Ascending aorta (tissue), 2 donors: ENCODE measurements around the gene PID1. TPM values are rescaled to one million over a fixed set of nuclear protein-coding genes. Genes with fewer than 3 reads are reported as not detected.

Experiments used
- DNase-seq, 2 donors: peaks; one replicate each; pipeline ENCODE4 v3.0.0-alpha.2; 2019; ENCODE audit warnings: low spot score in 2 of 2
- H3K27ac ChIP-seq, 2 donors: fragments of 200-600 bp; sonication (generic); one replicate each; pipeline ENCODE4 v1.5.1; 2016 to 2017; ENCODE audit warnings: mild to moderate bottlenecking in 1 of 2
- H3K27me3 ChIP-seq: fragments of 200-600 bp; sonication (generic); one replicate; pipeline ENCODE4 v1.5.1; 2017
- H3K36me3 ChIP-seq, 2 donors: fragments of 200-600 bp; sonication (generic); one replicate each; pipeline ENCODE4 v1.5.1; 2016
- H3K4me1 ChIP-seq, 2 donors: fragments of 200-600 bp; sonication (generic); one replicate each; pipeline ENCODE4 v1.5.1; 2016 to 2017; ENCODE audit warnings: mild to moderate bottlenecking in 1 of 2
- H3K4me3 ChIP-seq, 2 donors: fragments of 200-600 bp; sonication (generic); one replicate each; pipeline ENCODE4 v1.5.1; 2016 to 2017; ENCODE audit warnings: mild to moderate bottlenecking in 1 of 2
- H3K9me3 ChIP-seq, 2 donors: fragments of 200-600 bp; sonication (generic); one replicate each; pipeline ENCODE4 v1.5.1; 2016
- intact Hi-C: fragments of 100-400 bp; cut with DNase I; formaldehyde crosslinking; loops from one replicate; pipeline ENCODE4 v1.15.1; 2023
- total RNA-seq: library from RNA; depleted of rRNA; stranded (reverse); fragments of >200 nt; gene quantifications from one replicate; pipeline ENCODE4 v1.1.0, GENCODE V29; 2016
- TF ChIP-seq, protein P1 (sequence below), 3 experiments: fragments of 200-600 bp in 2 of 3; fragments of 450-650 bp in 1 of 3; sonication (generic) in 2 of 3; IDR thresholded peaks; one replicate each; pipeline ENCODE4 v1.5.1; 2016 to 2019; ENCODE audit warnings: antibody characterized with exemption in 3 of 3, mild to moderate bottlenecking in 1 of 3, moderate library complexity in 1 of 3

The PID1 gene
- total RNA-seq, 1 donor from 2014 or later, result 38.4 TPM

DNA sequence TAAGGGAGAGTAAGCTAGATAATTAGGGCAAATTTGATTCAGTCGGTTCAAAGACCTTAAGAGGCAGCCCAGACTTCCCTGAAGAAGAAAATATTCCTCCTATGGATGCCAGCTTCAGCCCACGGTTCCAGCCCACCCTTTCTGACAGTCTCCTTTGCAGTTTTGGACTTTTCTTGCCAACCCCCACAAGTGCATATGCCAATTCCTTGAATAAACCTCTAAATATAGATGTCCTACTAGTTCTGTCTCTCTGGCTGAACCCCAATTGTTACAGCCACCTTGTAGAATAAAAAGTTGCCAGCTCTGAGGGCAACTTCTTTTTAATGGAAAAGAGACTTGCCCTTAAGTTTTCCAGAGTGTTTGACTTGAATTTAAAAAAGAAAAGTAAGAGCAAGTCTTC is 111.7 kb downstream of the PID1 start:
- H3K4me1 ChIP-seq, result peaks cover 13 to 41% of the 10 kb centered on the region in 2 donors
- H3K27me3 ChIP-seq, result no peaks in the 10 kb centered on the region
- H3K36me3 ChIP-seq, result peaks cover 0 to 3% of the 10 kb centered on the region in 2 donors
- DNase-seq, result no peak
- peak overlapping the region; percentile 75 to 91 for H3K27ac ChIP-seq
- H3K9me3 ChIP-seq, result no peaks in the 10 kb centered on the region
- TF ChIP-seq, protein P1, sequence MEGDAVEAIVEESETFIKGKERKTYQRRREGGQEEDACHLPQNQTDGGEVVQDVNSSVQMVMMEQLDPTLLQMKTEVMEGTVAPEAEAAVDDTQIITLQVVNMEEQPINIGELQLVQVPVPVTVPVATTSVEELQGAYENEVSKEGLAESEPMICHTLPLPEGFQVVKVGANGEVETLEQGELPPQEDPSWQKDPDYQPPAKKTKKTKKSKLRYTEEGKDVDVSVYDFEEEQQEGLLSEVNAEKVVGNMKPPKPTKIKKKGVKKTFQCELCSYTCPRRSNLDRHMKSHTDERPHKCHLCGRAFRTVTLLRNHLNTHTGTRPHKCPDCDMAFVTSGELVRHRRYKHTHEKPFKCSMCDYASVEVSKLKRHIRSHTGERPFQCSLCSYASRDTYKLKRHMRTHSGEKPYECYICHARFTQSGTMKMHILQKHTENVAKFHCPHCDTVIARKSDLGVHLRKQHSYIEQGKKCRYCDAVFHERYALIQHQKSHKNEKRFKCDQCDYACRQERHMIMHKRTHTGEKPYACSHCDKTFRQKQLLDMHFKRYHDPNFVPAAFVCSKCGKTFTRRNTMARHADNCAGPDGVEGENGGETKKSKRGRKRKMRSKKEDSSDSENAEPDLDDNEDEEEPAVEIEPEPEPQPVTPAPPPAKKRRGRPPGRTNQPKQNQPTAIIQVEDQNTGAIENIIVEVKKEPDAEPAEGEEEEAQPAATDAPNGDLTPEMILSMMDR (IDR thresholded peaks at IDR 0.05), result no peak
- intact Hi-C loops, result loop anchor here (1.0 kb wide), 1 partner anchor 20 kb away; no protein-coding TSS in a partner anchor
- H3K4me3 ChIP-seq, result peak overlapping the region in 1 of 2 donors; percentile 47

- TF ChIP-seq, protein P1 (IDR thresholded peaks at IDR 0.05), result no peak
- Histone ChIP-seq H3K27ac (peak overlapping the region in 1 of 2 donors; percentile 4), H3K4me3 (no peak overlapping the region), H3K27me3 (no peaks in the 10 kb centered on the region), H3K4me1 (peaks cover 0 to 10% of the 10 kb centered on the region in 2 donors), H3K36me3 (peaks cover 0 to 8% of the 10 kb centered on the region in 2 donors), H3K9me3 (no peaks in the 10 kb centered on the region)
- intact Hi-C loops, result no loop called here
- DNase-seq, result no peak
Observed at GRCh38 chr2:229154381-229154780, 116.7 kb downstream of the PID1 start.

DNA sequence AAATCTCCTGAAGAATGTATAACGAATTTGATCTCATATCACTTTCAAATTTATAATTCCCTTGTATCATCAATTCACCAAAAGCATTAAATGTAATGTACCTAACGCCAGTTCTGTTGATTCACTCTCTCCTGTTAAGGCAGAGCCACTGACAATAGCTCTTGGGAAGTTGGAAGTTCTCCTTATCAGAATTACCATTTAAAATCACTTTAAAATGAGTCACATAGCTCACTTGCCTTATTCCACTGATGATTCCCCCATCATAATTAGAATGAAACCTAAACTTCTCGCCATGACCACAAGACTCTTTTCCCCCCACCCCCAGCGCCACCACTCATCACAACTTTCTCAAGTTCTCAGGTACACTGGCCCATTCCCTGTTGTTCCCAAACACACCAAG is 117.1 kb downstream of the PID1 start:
- Histone ChIP-seq H3K4me1 (peaks cover 0 to 10% of the 10 kb centered on the region in 2 donors), H3K36me3 (peaks cover 0 to 8% of the 10 kb centered on the region in 2 donors), H3K27ac (peak overlapping the region in 1 of 2 donors; percentile 4), H3K27me3 (no peaks in the 10 kb centered on the region), H3K4me3 (no peak overlapping the region), H3K9me3 (no peaks in the 10 kb centered on the region)
- no peak for DNase-seq
- TF ChIP-seq, protein P1 (IDR thresholded peaks at IDR 0.05), result no peak
- intact Hi-C loops, result no loop called here

- TF ChIP-seq, protein P1 (IDR thresholded peaks at IDR 0.05), result no peak
- peaks cover 0 to 9% of the 10 kb centered on the region in 2 donors for H3K4me1 ChIP-seq
- H3K27ac ChIP-seq, result peak overlapping the region in 1 of 2 donors; percentile 6
- no peak for DNase-seq
- peaks cover 2 to 11% of the 10 kb centered on the region in 2 donors for H3K36me3 ChIP-seq
- no peaks in the 10 kb centered on the region for H3K27me3 ChIP-seq
- H3K9me3 ChIP-seq, result no peaks in the 10 kb centered on the region
- no peak overlapping the region for H3K4me3 ChIP-seq
- intact Hi-C loops, result no loop called here
Observed at GRCh38 chr2:229153267-229153666, 117.8 kb downstream of the PID1 start.

GRCh38 chr2:229152674-229153073 is 118.4 kb downstream of the PID1 start:
- intact Hi-C loops, result no loop called here
- Histone ChIP-seq H3K4me1 (peaks cover 0 to 7% of the 10 kb centered on the region in 2 donors), H3K4me3 (no peak overlapping the region), H3K27ac (no peak overlapping the region), H3K9me3 (no peaks in the 10 kb centered on the region), H3K27me3 (no peaks in the 10 kb centered on the region), H3K36me3 (peaks cover 5 to 12% of the 10 kb centered on the region in 2 donors)
- TF ChIP-seq, protein P1 (IDR thresholded peaks at IDR 0.05), result no peak
- DNase-seq, result no peak

GRCh38 chr2:229150317-229150716 is 120.8 kb downstream of the PID1 start:
- Histone ChIP-seq H3K27ac (peak overlapping the region in 1 of 2 donors; percentile 17), H3K27me3 (no peaks in the 10 kb centered on the region), H3K9me3 (peaks cover 0 to 6% of the 10 kb centered on the region in 2 donors), H3K4me1 (no peaks in the 10 kb centered on the region), H3K36me3 (peaks cover 5 to 15% of the 10 kb centered on the region in 2 donors), H3K4me3 (no peak overlapping the region)
- intact Hi-C loops, result no loop called here
- TF ChIP-seq, protein P1 (IDR thresholded peaks at IDR 0.05), result no peak
- DNase-seq, result no peak
